HG03064 (cell line): ENCODE measurements around the gene ITGB8.

Source experiments
- ATAC-seq: cut with Tn5 transposase; IDR thresholded peaks from one replicate; pipeline ENCODE4 v1.9.1; 2021; ENCODE audit warnings: low read depth; ENCODE audit not compliant: unreplicated experiment

Gene ITGB8

GRCh38 chr7:20307119-20307518, 23.6 kb upstream of the ITGB8 start:
- ATAC-seq, result peak; percentile 60

- ATAC-seq, result no peak
Observed at GRCh38 chr7:20307901-20308300, 22.8 kb upstream of the ITGB8 start.

- ATAC-seq, result no peak
Observed at GRCh38 chr7:20310301-20310700, 20.4 kb upstream of the ITGB8 start.

- no peak for ATAC-seq
Observed at GRCh38 chr7:20310963-20311742, 19.5 kb upstream of the ITGB8 start.

GRCh38 chr7:20311743-20312042, 19.0 kb upstream of the ITGB8 start:
- ATAC-seq, result no peak

GRCh38 chr7:20312562-20312961, 18.1 kb upstream of the ITGB8 start:
- ATAC-seq, result no peak

- no peak for ATAC-seq
Observed at GRCh38 chr7:20313626-20314025, 17.1 kb upstream of the ITGB8 start.

- no peak for ATAC-seq
Observed at GRCh38 chr7:20314198-20314597, 16.5 kb upstream of the ITGB8 start.

GRCh38 chr7:20316706-20317105, 14.0 kb upstream of the ITGB8 start:
- no peak for ATAC-seq

GRCh38 chr7:20317413-20317812, 13.3 kb upstream of the ITGB8 start:
- ATAC-seq, result no peak

GRCh38 chr7:20318933-20319332, 11.8 kb upstream of the ITGB8 start:
- no peak for ATAC-seq

- ATAC-seq, result no peak
Observed at GRCh38 chr7:20320322-20320721, 10.4 kb upstream of the ITGB8 start.

GRCh38 chr7:20320786-20321185, 9.9 kb upstream of the ITGB8 start:
- no peak for ATAC-seq

GRCh38 chr7:20323595-20323994, 7.1 kb upstream of the ITGB8 start:
- no peak for ATAC-seq

- ATAC-seq, result no peak
Observed at GRCh38 chr7:20326342-20326741, 4.4 kb upstream of the ITGB8 start.

GRCh38 chr7:20327055-20327454, 3.6 kb upstream of the ITGB8 start:
- ATAC-seq, result no peak

GRCh38 chr7:20328027-20328426, 2.7 kb upstream of the ITGB8 start:
- no peak for ATAC-seq

GRCh38 chr7:20328692-20329091, 2.0 kb upstream of the ITGB8 start:
- ATAC-seq, result no peak

GRCh38 chr7:20329389-20330238, 1.1 kb upstream of the ITGB8 start:
- ATAC-seq, result peak; percentile 35

- peak; percentile 31 for ATAC-seq
Observed at GRCh38 chr7:20330928-20331909, 519 bp downstream of the ITGB8 start.
